GM23338 (cell line): ENCODE data around the gene TMPRSS9. TPM values are rescaled to one million over a fixed set of nuclear protein-coding genes. Genes with fewer than 3 reads are reported as not detected.
"Not testable (repeated sequence)": the region's sequence is repeated elsewhere in the genome, so short reads cannot be mapped to it uniquely, and the experiment has no call there.

ENCODE experiments used
- ATAC-seq: fragments of 200-7000 bp; cut with Tn5 transposase; 3 replicates; pipeline ENCODE4 v1.9.1; 2020
- DNase-seq: peaks from one replicate; pipeline ENCODE4 v3.0.0-alpha.2; 2015; ENCODE audit warnings: low spot score
- H2AFZ ChIP-seq: fragments of 200-600 bp; sonication (generic); 2 replicates; pipeline ENCODE4 v1.8.0; 2016; ENCODE audit warnings: antibody characterized with exemption, mild to moderate bottlenecking, moderate library complexity
- H3F3A ChIP-seq: fragments of 200-600 bp; sonication (generic); replicated peaks from 2 replicates; pipeline ENCODE4 v1.8.0; 2017; ENCODE audit warnings: antibody characterized with exemption, mixed run types, low read depth
- H3K27ac ChIP-seq: fragments of 200-600 bp; sonication (generic); 2 replicates; pipeline ENCODE4 v1.6.1; 2016; ENCODE audit warnings: low read depth
- H3K27me3 ChIP-seq: fragments of 200-600 bp; sonication (generic); 2 replicates; pipeline ENCODE4 v1.8.0; 2016; ENCODE audit warnings: mild to moderate bottlenecking, mixed run types, moderate library complexity; ENCODE audit not compliant: insufficient read depth
- H3K36me3 ChIP-seq: fragments of 200-600 bp; sonication (generic); 2 replicates; pipeline ENCODE4 v1.8.0; 2016; ENCODE audit warnings: mild to moderate bottlenecking; ENCODE audit not compliant: insufficient read depth
- H3K4me1 ChIP-seq: fragments of 200-600 bp; sonication (generic); 2 replicates; pipeline ENCODE4 v1.8.0; 2016; ENCODE audit warnings: mild to moderate bottlenecking, moderate library complexity; ENCODE audit not compliant: insufficient read depth
- H3K4me2 ChIP-seq: fragments of 200-600 bp; sonication (generic); 2 replicates; pipeline ENCODE4 v1.7.1; 2017; ENCODE audit warnings: mixed run types
- H3K4me3 ChIP-seq: fragments of 200-600 bp; sonication (generic); 2 replicates; pipeline ENCODE4 v1.6.1; 2016; ENCODE audit warnings: mixed run types
- H3K79me2 ChIP-seq: fragments of 200-600 bp; sonication (generic); replicated peaks from 2 replicates; pipeline ENCODE4 v1.8.0; 2017; ENCODE audit warnings: mild to moderate bottlenecking; ENCODE audit not compliant: insufficient read depth
- H3K9me2 ChIP-seq: fragments of 200-600 bp; sonication (generic); 2 replicates; pipeline ENCODE4 v1.8.0; 2017; ENCODE audit not compliant: insufficient read depth
- H4K20me1 ChIP-seq: fragments of 200-600 bp; sonication (generic); replicated peaks from 2 replicates; pipeline ENCODE4 v1.8.0; 2017; ENCODE audit warnings: mild to moderate bottlenecking; ENCODE audit not compliant: insufficient read depth
- H3K27ac Mint-ChIP-seq: 2 replicates; pipeline ENCODE4 v1.8.0; 2020; ENCODE audit warnings: inconsistent platforms, mild to moderate bottlenecking, moderate library complexity, mixed read lengths
- H3K27me3 Mint-ChIP-seq: 3 replicates; pipeline ENCODE4 v1.8.0; 2022; ENCODE audit warnings: low read depth, mild to moderate bottlenecking, moderate library complexity, mixed read lengths, inconsistent platforms; ENCODE audit not compliant: insufficient read depth, poor library complexity
- H3K36me3 Mint-ChIP-seq: 3 replicates; pipeline ENCODE4 v1.8.0; 2021; ENCODE audit warnings: low read depth, mild to moderate bottlenecking, inconsistent platforms, moderate library complexity, mixed read lengths
- H3K4me1 Mint-ChIP-seq: 3 replicates; pipeline ENCODE4 v1.8.0; 2020; ENCODE audit warnings: mild to moderate bottlenecking, inconsistent platforms, mixed read lengths
- H3K4me3 Mint-ChIP-seq: 3 replicates; pipeline ENCODE4 v1.8.0; 2021; ENCODE audit warnings: moderate library complexity, mild to moderate bottlenecking, inconsistent platforms, mixed read lengths
- H3K9me3 Mint-ChIP-seq: 3 replicates; pipeline ENCODE4 v1.8.0; 2020; ENCODE audit warnings: moderate library complexity, mild to moderate bottlenecking, inconsistent platforms, mixed read lengths
- ETS1 ChIP-seq: IDR thresholded peaks from 2 replicates; pipeline ENCODE4 v1.6.1; 2016; ENCODE audit warnings: antibody characterized with exemption
- JUNB ChIP-seq: IDR thresholded peaks from one replicate; pipeline ENCODE4 v1.6.1; 2016; ENCODE audit warnings: antibody characterized with exemption; ENCODE audit not compliant: unreplicated experiment
- NANOG ChIP-seq: IDR thresholded peaks from 2 replicates; pipeline ENCODE4 v1.6.1; 2016; ENCODE audit warnings: antibody characterized with exemption, borderline replicate concordance
- REST ChIP-seq: IDR thresholded peaks from one replicate; pipeline ENCODE4 v1.6.1; 2018; ENCODE audit warnings: antibody characterized with exemption; ENCODE audit not compliant: unreplicated experiment
- polyA plus RNA-seq: library from polyadenylated mRNA; unstranded; fragments of >200 nt; fragmentation: Nextera tagmentation; extraction: Ambion mirVana; gene quantifications from 2 replicates; pipeline ENCODE4 v1.2.1, GENCODE V29; 2016
- total RNA-seq: library from RNA; depleted of rRNA; stranded (reverse); fragments of >200 nt; shearing (Covaris generic); gene quantifications from 2 replicates; pipeline ENCODE4 v1.2.3, GENCODE V29; 2014

The TMPRSS9 gene
- total and polyA plus RNA-seq, 2 experiments from 2014 or later = 0.05 to 0.28 TPM

- TF ChIP-seq REST (no peak), ETS1 (no peak), JUNB (no peak), NANOG (no peak)
These were observed 34.6 kb downstream of the TMPRSS9 start (continued) for GRCh38 chr19:2394442-2395292.

GRCh38 chr19:2395293-2395829 is 35.3 kb downstream of the TMPRSS9 start:
- not testable (repeated sequence) for H3K9me3 Mint-ChIP-seq, H3K4me3 ChIP-seq, H3K4me1 Mint-ChIP-seq, H3K36me3 Mint-ChIP-seq, H3K9me2 ChIP-seq, ATAC-seq, H3K27ac Mint-ChIP-seq, H3K4me2 ChIP-seq, H3K79me2 ChIP-seq, H2AFZ ChIP-seq, DNase-seq, H3K27ac ChIP-seq, H3K36me3 ChIP-seq, H4K20me1 ChIP-seq, H3K4me1 ChIP-seq, H3K4me3 Mint-ChIP-seq, H3K27me3 ChIP-seq, H3F3A ChIP-seq
- H3K27me3 Mint-ChIP-seq = peaks cover 10% of the 10 kb centered on the region

GRCh38 chr19:2397173-2397572 is 37.1 kb downstream of the TMPRSS9 start:
- H3K4me1 Mint-ChIP-seq, H3F3A ChIP-seq, H3K27ac ChIP-seq, H3K4me2 ChIP-seq, H3K27me3 ChIP-seq, H4K20me1 ChIP-seq, DNase-seq, H3K27ac Mint-ChIP-seq, ATAC-seq, H3K79me2 ChIP-seq, H3K9me2 ChIP-seq, H3K4me1 ChIP-seq, H2AFZ ChIP-seq, H3K27me3 Mint-ChIP-seq, H3K4me3 Mint-ChIP-seq, H3K9me3 Mint-ChIP-seq, H3K36me3 ChIP-seq, H3K36me3 Mint-ChIP-seq, H3K4me3 ChIP-seq: not testable (repeated sequence)
